Hindlimb muscle (tissue), 1 donor: ENCODE data around the gene ARID5A. TPM values are rescaled to one million over a fixed set of nuclear protein-coding genes. Genes with fewer than 3 reads are reported as not detected.
"Not testable (repeated sequence)": the region's sequence is repeated elsewhere in the genome, so short reads cannot be mapped to it uniquely, and the experiment has no call there.

Experiments
- DNase-seq: peaks from one replicate; pipeline ENCODE4 v3.0.0-alpha.2; 2013
- polyA plus RNA-seq: library from polyadenylated mRNA; unstranded; fragments of 120-200 nt; gene quantifications from one replicate; pipeline ENCODE4 v1.2.1, GENCODE V29; 2013; ENCODE audit not compliant: insufficient read length

ARID5A gene
- polyA plus RNA-seq, 1 donor, result 38.2 TPM

GRCh38 chr2:96541398-96542152 lies 5.0 kb downstream of the ARID5A start:
- no peak for DNase-seq

- DNase-seq, result no peak
These were observed 5.9 kb downstream of the ARID5A start for GRCh38 chr2:96542357-96542977.

GRCh38 chr2:96546321-96546720 lies 9.8 kb downstream of the ARID5A start:
- no peak for DNase-seq

DNA sequence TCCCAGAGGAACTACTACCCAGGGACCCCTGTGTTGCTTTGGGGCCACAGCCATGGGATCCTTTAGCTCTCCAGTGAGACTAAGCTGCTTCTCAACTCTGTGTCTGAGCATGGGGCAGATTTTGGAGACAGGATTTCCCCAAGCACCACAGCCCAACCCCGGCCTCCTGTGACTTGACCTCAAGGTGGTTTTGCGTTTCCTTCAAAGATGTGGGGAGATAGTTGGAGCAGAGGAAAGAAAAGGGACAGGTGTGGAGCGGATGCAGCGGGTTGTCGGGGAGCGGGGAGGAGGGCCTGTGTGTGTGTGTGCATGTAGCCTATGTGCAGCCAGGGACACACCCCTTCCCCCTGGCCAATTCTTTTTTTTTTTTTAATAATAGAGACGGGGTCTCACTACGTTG lies 10.2 kb downstream of the ARID5A start:
- DNase-seq, result no peak

DNA sequence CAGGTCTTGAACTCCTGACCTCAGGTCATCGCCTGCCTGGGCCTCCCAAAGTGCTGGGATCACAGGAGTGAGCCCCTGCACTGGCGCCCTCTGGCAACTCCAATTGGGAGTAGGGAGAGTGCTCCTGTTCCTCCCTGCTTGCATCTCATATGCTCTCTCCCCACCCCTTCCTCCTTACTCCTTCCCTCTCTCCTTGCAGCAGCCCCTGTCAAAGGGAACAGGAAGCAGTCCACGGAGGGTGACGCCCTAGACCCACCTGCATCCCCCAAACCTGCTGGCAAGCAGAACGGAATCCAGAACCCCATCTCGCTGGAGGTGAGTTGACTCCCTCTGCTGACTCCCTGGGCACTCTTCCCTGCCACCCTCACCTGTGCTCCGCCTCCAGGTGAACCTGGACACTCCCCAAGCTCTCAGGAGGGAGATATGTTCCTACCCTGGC lies 10.7 kb downstream of the ARID5A start:
- no peak for DNase-seq

- DNase-seq, result no peak
These were observed 11.2 kb downstream of the ARID5A start for GRCh38 chr2:96547731-96548171.

DNA sequence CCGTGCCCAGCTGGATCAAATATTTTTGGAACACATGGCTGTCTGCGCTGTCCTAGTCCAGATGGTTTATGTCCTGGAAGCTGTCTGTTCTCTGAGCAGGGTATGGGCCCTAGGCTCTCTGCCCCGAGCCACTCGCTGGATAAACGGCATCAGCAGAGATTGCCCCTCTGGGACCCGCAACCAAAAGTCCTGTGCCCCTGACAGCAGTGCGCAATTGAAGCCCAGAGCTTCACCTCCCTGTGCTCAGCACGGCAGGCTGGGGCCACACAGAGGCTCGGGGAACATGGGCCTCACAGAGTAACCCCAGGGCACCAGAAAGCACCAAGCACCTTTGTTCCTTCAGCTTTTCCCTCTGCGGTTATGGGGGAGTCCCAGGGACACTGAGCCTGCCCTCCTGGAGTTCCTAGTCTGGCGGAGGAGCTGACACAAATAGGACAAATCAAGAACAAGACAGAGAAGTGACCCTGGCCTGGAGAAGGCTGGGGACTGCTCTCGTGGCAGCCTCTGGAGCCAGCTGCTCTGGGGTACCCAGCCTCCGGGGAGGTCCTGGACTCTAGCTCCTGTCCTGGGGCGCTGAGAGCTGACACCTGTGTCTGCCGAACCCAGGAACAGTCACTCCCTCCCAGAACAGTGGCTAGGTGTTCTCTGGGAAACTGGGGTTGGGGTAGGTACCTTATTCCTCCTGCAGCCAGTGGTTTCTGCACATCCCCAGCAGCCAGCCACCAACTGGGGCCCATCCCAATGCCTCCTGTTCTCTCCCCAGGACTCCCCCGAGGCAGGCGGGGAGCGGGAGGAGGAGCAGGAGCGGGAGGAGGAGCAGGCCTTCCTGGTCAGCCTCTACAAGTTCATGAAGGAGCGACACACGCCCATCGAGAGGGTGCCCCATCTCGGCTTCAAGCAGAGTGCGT lies 12.3 kb downstream of the ARID5A start:
- DNase-seq, result no peak

DNA sequence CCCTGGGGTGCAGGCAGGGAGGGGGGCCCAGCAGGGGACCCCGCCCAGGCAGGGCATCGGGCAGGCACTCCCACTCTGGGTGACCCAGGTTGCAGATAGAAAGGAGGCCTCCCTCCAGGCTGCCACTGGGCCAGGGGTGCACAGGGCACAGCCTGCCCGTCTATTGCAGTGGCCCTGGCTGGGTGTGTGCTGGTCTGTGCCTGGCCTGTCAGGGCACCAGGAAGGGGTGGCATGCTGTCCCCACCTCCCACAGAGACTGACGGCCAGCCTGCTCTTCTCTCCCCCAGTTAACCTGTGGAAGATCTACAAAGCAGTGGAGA lies 12.9 kb downstream of the ARID5A start:
- DNase-seq, result no peak

GRCh38 chr2:96549967-96550786 lies 13.6 kb downstream of the ARID5A start:
- no peak for DNase-seq

- DNase-seq, result no peak
These were observed 14.4 kb downstream of the ARID5A start for GRCh38 chr2:96550787-96551604.

- no peak for DNase-seq
These were observed 15.2 kb downstream of the ARID5A start for GRCh38 chr2:96551605-96552314.

GRCh38 chr2:96552315-96553175 lies 16.0 kb downstream of the ARID5A start:
- DNase-seq, result no peak

GRCh38 chr2:96553176-96553956 lies 16.8 kb downstream of the ARID5A start:
- no peak for DNase-seq

GRCh38 chr2:96553957-96554292 lies 17.4 kb downstream of the ARID5A start:
- DNase-seq, result not testable (repeated sequence)

DNA sequence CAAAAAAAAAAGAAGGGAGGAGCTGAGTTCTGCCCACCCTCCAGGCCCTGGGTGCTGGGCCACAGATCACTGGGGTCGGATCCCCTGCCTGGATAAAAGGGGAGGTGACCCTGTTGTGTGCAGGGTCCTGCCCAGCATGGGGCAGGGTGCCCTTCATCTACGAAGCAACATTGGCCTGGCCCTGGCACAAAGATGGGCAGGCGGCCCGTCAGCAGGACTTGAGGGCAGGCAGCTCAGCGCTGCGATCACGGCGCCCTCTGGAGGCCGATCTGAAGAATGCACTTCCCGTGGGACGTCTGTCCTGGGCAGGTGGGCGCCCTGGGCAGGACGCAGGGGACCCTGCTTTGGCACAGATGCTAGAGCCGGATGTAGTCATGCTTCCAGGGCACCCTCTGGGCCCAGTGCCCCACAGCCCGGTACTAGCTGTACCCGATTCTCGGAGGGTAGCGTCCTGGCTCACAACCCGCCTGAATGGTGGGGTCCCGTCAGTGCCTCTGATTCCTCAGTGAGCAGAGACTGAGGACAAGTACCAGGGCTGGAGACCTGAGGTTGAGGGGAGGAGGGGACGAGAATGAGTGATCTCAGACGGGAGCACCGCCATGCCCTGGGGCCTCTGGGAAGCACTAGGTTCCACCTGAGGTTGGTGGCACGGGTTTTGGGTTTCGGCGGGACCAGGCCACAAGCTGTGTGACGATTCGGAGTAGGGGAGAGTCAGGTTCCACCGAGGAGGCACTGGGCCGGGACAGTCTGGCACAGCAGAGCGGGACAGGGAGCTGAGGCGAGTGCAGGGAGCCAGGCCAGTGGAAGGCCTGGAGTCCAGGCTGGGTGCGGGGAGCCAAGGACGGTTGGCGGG lies 18.0 kb downstream of the ARID5A start:
- peak; percentile 59 for DNase-seq

GRCh38 chr2:96555146-96555610 lies 18.6 kb downstream of the ARID5A start:
- DNase-seq, result no peak

DNA sequence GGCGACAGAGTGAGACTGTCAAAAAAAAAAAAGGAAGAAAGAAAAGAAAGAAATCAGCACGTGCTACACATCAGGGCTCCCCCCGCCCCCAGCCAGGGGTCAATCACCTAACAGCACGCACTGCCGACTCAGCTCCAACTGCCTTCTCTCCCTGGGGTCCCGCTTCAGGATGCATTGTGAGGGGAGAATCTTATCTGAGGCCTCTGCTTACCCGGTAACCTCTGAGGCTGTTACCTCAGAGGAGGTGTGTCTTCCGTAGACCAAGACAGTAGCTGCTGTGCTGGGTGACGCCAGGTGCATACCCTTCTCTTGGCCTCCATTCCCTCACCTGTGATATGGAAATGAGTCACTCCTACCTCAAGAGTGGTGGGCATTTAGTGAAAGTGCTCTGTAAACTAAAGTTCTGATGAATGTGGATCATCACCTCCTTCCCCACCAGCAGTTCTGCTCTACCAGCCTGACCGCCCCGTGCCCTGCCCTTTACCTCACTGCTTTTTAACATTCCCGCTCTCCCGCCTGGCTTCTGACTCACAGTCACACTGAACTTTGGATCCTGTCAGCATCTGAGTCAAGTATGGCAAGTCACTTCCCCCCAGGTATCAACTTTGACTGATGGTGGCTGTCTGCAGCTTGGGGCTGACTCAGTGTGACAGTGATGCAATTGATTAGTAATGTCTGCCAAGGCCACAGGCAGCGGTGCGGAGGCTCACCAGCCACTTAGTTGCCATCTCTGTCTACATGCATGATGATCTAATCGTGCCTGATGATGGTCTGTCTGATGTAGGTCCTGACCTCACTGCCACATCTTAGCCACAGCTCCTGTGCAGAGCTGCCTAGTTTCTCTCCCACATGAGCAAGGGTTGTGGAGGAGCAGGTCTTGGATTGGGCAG lies 20.1 kb downstream of the ARID5A start:
- no peak for DNase-seq
